ENCODE results near the gene HNRNPLL.
A peak's percentile ranks its signal among the peaks of the same experiment; 100 is the strongest.

The HNRNPLL gene

GRCh38 chr2:38602732-38603401 is at the start of gene HNRNPLL (continued):
- TF ChIP-seq ZNF398 (tag by site-specific recombination; IDR thresholded peaks at IDR 0.05) (peak; percentile 79), ZNF169 (tag by site-specific recombination; IDR thresholded peaks at IDR 0.05) (no peak), ZNF26 (tag by site-specific recombination; IDR thresholded peaks at IDR 0.05) (no peak), ZNF76 (tag by site-specific recombination; IDR thresholded peaks at IDR 0.05; ENCODE audit: borderline replicate concordance, low read depth) (peak; percentile 15; the same call in 1 of the 2 replicates), ZNF132 (tag by site-specific recombination; IDR thresholded peaks at IDR 0.05; ENCODE audit: borderline replicate concordance) (no peak), ZNF121 (tag by site-specific recombination; IDR thresholded peaks at IDR 0.05) (no peak), ZNF600 (tag by site-specific recombination; IDR thresholded peaks at IDR 0.05) (no peak), KLF9 (tag by site-specific recombination; IDR thresholded peaks at IDR 0.05; ENCODE audit: low read depth) (peak; percentile 32; the same call in 1 of the 2 replicates), ZNF837 (tag by site-specific recombination; IDR thresholded peaks at IDR 0.05) (no peak), ZNF555 (tag by site-specific recombination; conservative IDR thresholded peaks at IDR 0.05) (no peak), ZSCAN16 (tag by site-specific recombination; IDR thresholded peaks at IDR 0.05) (no peak), TCF7L2 (IDR thresholded peaks at IDR 0.05; ENCODE audit: borderline replicate concordance, low read depth, low read length) (peak; percentile 85; the same call in 1 of the 2 replicates), ZNF404 (tag by site-specific recombination; IDR thresholded peaks at IDR 0.05) (no peak), AEBP2 (tag by site-specific recombination; IDR thresholded peaks at IDR 0.05; ENCODE audit: borderline replicate concordance) (no peak), ZNF2 (tag by site-specific recombination; IDR thresholded peaks at IDR 0.05) (no peak), EGR2 (tag by site-specific recombination; IDR thresholded peaks at IDR 0.05; ENCODE audit: low read depth) (peak; percentile 41; the same call in 1 of the 2 replicates), PRDM6 (tag by site-specific recombination; IDR thresholded peaks at IDR 0.05) (no peak), ZNF366 (tag by site-specific recombination; conservative IDR thresholded peaks at IDR 0.05) (peak; percentile 39; the same call in 1 of the 2 replicates), ZNF394 (tag by site-specific recombination; IDR thresholded peaks at IDR 0.05; ENCODE audit: borderline replicate concordance) (peak; percentile 22; the same call in 1 of the 2 replicates), ZBTB20 (tag by site-specific recombination; IDR thresholded peaks at IDR 0.05) (no peak; the same call in 1 of the 2 replicates), KLF16 (tag by site-specific recombination; IDR thresholded peaks at IDR 0.05) (peak; percentile 46; the same call in 1 of the 2 replicates), INSM2 (tag by site-specific recombination; IDR thresholded peaks at IDR 0.05) (no peak), ZNF324 (tag by site-specific recombination; IDR thresholded peaks at IDR 0.05) (no peak), RBAK (tag by site-specific recombination; IDR thresholded peaks at IDR 0.05) (no peak), ZNF211 (tag by site-specific recombination; IDR thresholded peaks at IDR 0.05; ENCODE audit: low read depth) (no peak), ZNF610 (tag by site-specific recombination; IDR thresholded peaks at IDR 0.05; ENCODE audit: borderline replicate concordance) (peak; percentile 95), ZNF843 (tag by site-specific recombination; IDR thresholded peaks at IDR 0.05) (no peak), ZFP3 (tag by site-specific recombination; IDR thresholded peaks at IDR 0.05; ENCODE audit: low read depth) (no peak), GLIS1 (tag by site-specific recombination; IDR thresholded peaks at IDR 0.05) (peak; percentile 47; the same call in 1 of the 2 replicates), ZSCAN4 (tag by site-specific recombination; IDR thresholded peaks at IDR 0.05) (no peak), ZNF521 (tag by site-specific recombination; IDR thresholded peaks at IDR 0.05) (no peak)

Measured in HEK293 (cell line).